Measurements from ENCODE around the gene CFL1. TPM values are rescaled to one million over a fixed set of nuclear protein-coding genes. Genes with fewer than 3 reads are reported as not detected.
"Not testable (repeated sequence)": the region's sequence is repeated elsewhere in the genome, so short reads cannot be mapped to it uniquely, and the experiment has no call there.

The CFL1 gene
- total and polyA plus RNA-seq, 10 of the 15 experiments (the other 5 are each of a cell fraction or from before 2014, with no cell fraction given), result 164 to 2,994 (median 1,500) TPM

GRCh38 chr11:65892661-65893317 lies 34.8 kb upstream of the CFL1 start:
- FAIRE-seq, result no peak
- Histone ChIP-seq H3K9me3 (replicated peaks; ENCODE audit: control insufficient read depth, insufficient read depth, low read length) (no peaks in the 10 kb centered on the region), H3K27ac (ENCODE audit: control insufficient read depth, insufficient read depth) (0 out of 2 replicates have a peak overlapping the region, but pooled peaks have one; percentile 22), H3K9ac (ENCODE audit: control insufficient read depth, insufficient read depth, low read length) (peak overlapping the region; percentile 94), H4K20me1 (ENCODE audit: control insufficient read depth, insufficient read depth) (no peaks in the 10 kb centered on the region), H3K4me1 (ENCODE audit: control insufficient read depth, insufficient read depth, low read length) (peaks cover 27% of the 10 kb centered on the region), H3K4me3 (peak overlapping the region; percentile 98), H3K36me3 (ENCODE audit: control insufficient read depth in 2 of 2, insufficient read depth in 2 of 2, low read length in 1 of 2) (no peaks in the 10 kb centered on the region), H2AFZ (ENCODE audit: control insufficient read depth, low read depth, low read length) (no peak overlapping the region), H3K79me2 (ENCODE audit: control insufficient read depth, insufficient read depth, low read length) (peaks cover 49% of the 10 kb centered on the region), H3K27me3 (replicated peaks in 1 of 2; ENCODE audit: control insufficient read depth in 2 of 2, insufficient read depth in 2 of 2, low read length in 1 of 2) (no peaks in the 10 kb centered on the region), H3K4me2 (ENCODE audit: control insufficient read depth, insufficient read depth) (peak overlapping the region; percentile 99)
- SMC1A ChIA-PET (ENCODE audit: uncharacterized antibody, unreplicated experiment), result interaction anchor here (1.1 to 6.7 kb wide), 5 partner anchors 9 to 96 kb away, joined by 3 to 52 read pairs (median 12); partner anchors contain the start of genes CFL1 and MUS81
- RAD21 ChIA-PET (ENCODE audit: unreplicated experiment), result interaction anchor here (1.3 to 8.0 kb wide), 5 partner anchors 8 to 70 kb away, joined by 4 to 76 read pairs (median 18); partner anchors contain the start of genes C11orf68, CFL1, FOSL1 and MUS81
- BruUV-seq (replicated peaks), result no TSS peak
- TF ChIP-seq YY1 (IDR thresholded peaks at IDR 0.05; ENCODE audit: low read depth, low read length) (no peak), POLR2AphosphoS5 (IDR thresholded peaks at IDR 0.05; ENCODE audit: low read length) (peak; percentile 26; the same call in 1 of the 2 replicates), POLR2AphosphoS2 (IDR thresholded peaks at IDR 0.05; ENCODE audit: low read depth, low read length) (peak; percentile 74)
- 13% methylated on average over 10 of the region's 10 CpGs for WGBS (ENCODE audit: insufficient coverage, insufficient replicate concordance, low lambda C conversion rate, missing lambda C conversion rate)
- intact Hi-C loops (cut with micrococcal nuclease; ENCODE audit: unreplicated experiment), result loop anchor here (5.0 to 10.0 kb wide), 2 partner anchors 35 to 242 kb away; no protein-coding TSS in a partner anchor
- in situ Hi-C loops (cut with MboI), result no loop called here
- CTCF ChIA-PET, result interaction anchor here (0.8 to 9.2 kb wide), 12 partner anchors 8 to 181 kb away, joined by 3 to 146 read pairs (median 4); partner anchors contain the start of genes BANF1, CFL1, EIF1AD and MUS81
- ATAC-seq, result no peak
- no peak for DNase-seq (ENCODE audit: low read depth, low spot score)
- POLR2A ChIA-PET, result interaction anchor here (1.2 to 7.4 kb wide), 8 partner anchors 9 to 80 kb away, joined by 3 to 155 read pairs (median 3); partner anchors contain the start of genes CFL1, FOSL1, MUS81 and SART1

GRCh38 chr11:65892137-65892540 lies 34.2 kb upstream of the CFL1 start:
- CTCF ChIA-PET, result interaction anchor here (0.6 to 9.2 kb wide), 14 partner anchors 7 to 181 kb away, joined by 3 to 146 read pairs (median 6); partner anchors contain the start of genes BANF1, CFL1, EIF1AD and FOSL1
- WGBS (ENCODE audit: insufficient coverage, insufficient replicate concordance, low lambda C conversion rate, missing lambda C conversion rate), result 8% methylated on average over 5 of the region's 5 CpGs
- DNase-seq (ENCODE audit: low read depth, low spot score); H3K9me3 ChIP-seq (replicated peaks; ENCODE audit: control insufficient read depth, insufficient read depth, low read length); H3K36me3 ChIP-seq (ENCODE audit: control insufficient read depth in 2 of 2, insufficient read depth in 2 of 2, low read length in 1 of 2); H3K27me3 ChIP-seq (replicated peaks in 1 of 2; ENCODE audit: control insufficient read depth in 2 of 2, insufficient read depth in 2 of 2, low read length in 1 of 2); in situ Hi-C loops (cut with MboI); FAIRE-seq; H4K20me1 ChIP-seq (ENCODE audit: control insufficient read depth, insufficient read depth); BruUV-seq (replicated peaks); H2AFZ ChIP-seq (ENCODE audit: control insufficient read depth, low read depth, low read length): not testable (repeated sequence)
- Histone ChIP-seq H3K79me2 (ENCODE audit: control insufficient read depth, insufficient read depth, low read length) (peaks cover 54% of the 10 kb centered on the region), H3K9ac (ENCODE audit: control insufficient read depth, insufficient read depth, low read length) (peak overlapping the region; percentile 94), H3K27ac (ENCODE audit: control insufficient read depth, insufficient read depth) (peak overlapping the region; percentile 90), H3K4me3 (peak overlapping the region; percentile 98), H3K4me2 (ENCODE audit: control insufficient read depth, insufficient read depth) (peak overlapping the region; percentile 99), H3K4me1 (ENCODE audit: control insufficient read depth, insufficient read depth, low read length) (peaks cover 32% of the 10 kb centered on the region)
- TF ChIP-seq CREM (IDR thresholded peaks at IDR 0.05; ENCODE audit: low read depth) (0 out of 2 replicates have a peak, but pooled peaks have one; percentile 5), NBN (IDR thresholded peaks at IDR 0.05) (0 out of 2 replicates have a peak, but pooled peaks have one; percentile 3), BHLHE40 (IDR thresholded peaks at IDR 0.05; ENCODE audit: borderline replicate concordance in 1 of 2, low read depth in 2 of 2, low read length in 1 of 2) (0 out of 4 replicates have a peak, but pooled peaks of 1 of the 2 experiments have one; percentile 2), NFYB (IDR thresholded peaks at IDR 0.05; ENCODE audit: insufficient read depth, low read depth, low read length) (0 out of 2 replicates have a peak, but pooled peaks have one; percentile 51)
- POLR2A ChIA-PET, result interaction anchor here (1.3 to 7.4 kb wide), 9 partner anchors 10 to 253 kb away, joined by 3 to 155 read pairs (median 14); partner anchors contain the start of genes CFL1, FOSL1, MUS81 and SART1
- peak; percentile 5; the same call in 1 of the 3 replicates for ATAC-seq
- SMC1A ChIA-PET (ENCODE audit: uncharacterized antibody, unreplicated experiment), result interaction anchor here (1.1 to 6.7 kb wide), 4 partner anchors 10 to 97 kb away, joined by 3 to 52 read pairs (median 20); partner anchors contain the start of genes CFL1 and MUS81
- RAD21 ChIA-PET (ENCODE audit: unreplicated experiment), result interaction anchor here (2.3 to 8.0 kb wide), 5 partner anchors 9 to 70 kb away, joined by 7 to 76 read pairs (median 18); partner anchors contain the start of genes CFL1, FOSL1 and MUS81
- intact Hi-C loops (cut with micrococcal nuclease; ENCODE audit: unreplicated experiment), result loop anchor here (5.0 to 10.0 kb wide), 2 partner anchors 35 to 243 kb away; no protein-coding TSS in a partner anchor

All from GM12878 (cell line).